ENCODE data around the gene ZSCAN23.

Gene ZSCAN23

GRCh38 chr6:28486533-28486932, 43.2 kb upstream of the ZSCAN23 start:
- H3F3A ChIP-seq (ENCODE audit: control insufficient read depth, insufficient read depth) = no peaks in the 10 kb centered on the region
- no peaks in the 10 kb centered on the region for H3K9me3 ChIP-seq (ENCODE audit: control insufficient read depth, insufficient read depth, low read length)
- no peaks in the 10 kb centered on the region for H4K20me1 ChIP-seq (ENCODE audit: control insufficient read depth, insufficient read depth, low read depth, low read length)
- no peaks in the 10 kb centered on the region for H3K36me3 ChIP-seq (ENCODE audit: control insufficient read depth, low read length)
- no peak overlapping the region for H3K4me2 ChIP-seq (ENCODE audit: low read length)
- peaks cover 2% of the 10 kb centered on the region; the same call in 1 of the 2 replicates for H3K27me3 ChIP-seq (ENCODE audit: control insufficient read depth, low read length)
- no peak for TF ChIP-seq CTCF (IDR thresholded peaks at IDR 0.05; ENCODE audit: low read depth, low read length, poor library complexity, severe bottlenecking)
- no peaks in the 10 kb centered on the region for H3K79me2 ChIP-seq (ENCODE audit: control insufficient read depth, low read length)
- H3K27ac ChIP-seq (ENCODE audit: low read depth, low read length) = no peak overlapping the region
- peaks cover 21% of the 10 kb centered on the region for H3K4me1 ChIP-seq (ENCODE audit: control insufficient read depth, low read length)
- H3K4me3 ChIP-seq (ENCODE audit: low read length) = no peak overlapping the region
- H3K9me2 ChIP-seq (replicated peaks; ENCODE audit: control insufficient read depth, low read length) = no peaks in the 10 kb centered on the region

GRCh38 chr6:28485482-28485881, 42.2 kb upstream of the ZSCAN23 start:
- Histone ChIP-seq H4K20me1 (ENCODE audit: control insufficient read depth, insufficient read depth, low read depth, low read length) (no peaks in the 10 kb centered on the region), H3K27me3 (ENCODE audit: control insufficient read depth, low read length) (peaks cover 9% of the 10 kb centered on the region), H3K9me3 (ENCODE audit: control insufficient read depth, insufficient read depth, low read length) (no peaks in the 10 kb centered on the region), H3K4me2 (ENCODE audit: low read length) (no peak overlapping the region), H3K79me2 (ENCODE audit: control insufficient read depth, low read length) (no peaks in the 10 kb centered on the region), H3K27ac (ENCODE audit: low read depth, low read length) (no peak overlapping the region), H3F3A (ENCODE audit: control insufficient read depth, insufficient read depth) (no peaks in the 10 kb centered on the region), H3K4me1 (ENCODE audit: control insufficient read depth, low read length) (peaks cover 18% of the 10 kb centered on the region), H3K4me3 (ENCODE audit: low read length) (no peak overlapping the region), H3K9me2 (replicated peaks; ENCODE audit: control insufficient read depth, low read length) (no peaks in the 10 kb centered on the region), H3K36me3 (ENCODE audit: control insufficient read depth, low read length) (no peaks in the 10 kb centered on the region)
- TF ChIP-seq CTCF (IDR thresholded peaks at IDR 0.05; ENCODE audit: low read depth, low read length, poor library complexity, severe bottlenecking) (no peak), EZH2phosphoT487 (IDR thresholded peaks at IDR 0.05; ENCODE audit: borderline replicate concordance, low read length) (no peak)

- peaks cover 29% of the 10 kb centered on the region for H3K27me3 ChIP-seq (ENCODE audit: control insufficient read depth, low read length)
- no peaks in the 10 kb centered on the region for H3K36me3 ChIP-seq (ENCODE audit: control insufficient read depth, low read length)
- H3K79me2 ChIP-seq (ENCODE audit: control insufficient read depth, low read length) = no peaks in the 10 kb centered on the region
- H3F3A ChIP-seq (ENCODE audit: control insufficient read depth, insufficient read depth) = no peaks in the 10 kb centered on the region
- H4K20me1 ChIP-seq (ENCODE audit: control insufficient read depth, insufficient read depth, low read depth, low read length) = no peaks in the 10 kb centered on the region
- no peak for TF ChIP-seq CTCF (IDR thresholded peaks at IDR 0.05; ENCODE audit: low read depth, low read length, poor library complexity, severe bottlenecking)
- TF ChIP-seq EZH2phosphoT487 (IDR thresholded peaks at IDR 0.05; ENCODE audit: borderline replicate concordance, low read length) = no peak
- no peak overlapping the region for H3K27ac ChIP-seq (ENCODE audit: low read depth, low read length)
- H3K9me3 ChIP-seq (ENCODE audit: control insufficient read depth, insufficient read depth, low read length) = no peaks in the 10 kb centered on the region
- no peaks in the 10 kb centered on the region for H3K9me2 ChIP-seq (replicated peaks; ENCODE audit: control insufficient read depth, low read length)
- no peak overlapping the region for H3K4me2 ChIP-seq (ENCODE audit: low read length)
- no peaks in the 10 kb centered on the region for H3K4me1 ChIP-seq (ENCODE audit: control insufficient read depth, low read length)
- no peak overlapping the region for H3K4me3 ChIP-seq (ENCODE audit: low read length)
Observed at GRCh38 chr6:28480253-28480932, 37.1 kb upstream of the ZSCAN23 start.

Measured in DOHH2 (cell line).